ENCODE results near the gene DNAJC1. TPM values are rescaled to one million over a fixed set of nuclear protein-coding genes. Genes with fewer than 3 reads are reported as not detected.

The DNAJC1 gene
- total RNA-seq, 3 donors from 2014 or later (not counting 1 experiment from before 2014, with no cell fraction given): 38.4 to 63.7 (median 50.6) TPM

DNA sequence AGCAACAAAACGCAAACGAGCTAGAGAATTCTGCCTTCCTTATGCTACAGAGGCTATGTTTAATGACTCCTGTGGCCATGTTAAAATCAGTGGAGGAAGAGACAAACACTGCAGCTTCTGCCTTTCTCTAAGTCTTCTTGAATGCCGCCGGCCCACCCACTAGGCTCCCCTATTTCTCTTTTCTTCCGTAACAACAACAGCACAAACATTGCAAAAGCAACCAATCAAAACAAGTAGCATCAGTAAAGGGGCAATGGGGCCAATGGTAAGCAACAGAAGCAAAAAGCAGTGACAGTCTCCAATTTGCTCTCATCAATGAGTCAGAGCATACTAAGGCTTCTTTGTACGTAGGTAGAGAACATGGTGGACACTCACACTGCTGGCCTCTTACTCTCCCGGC, 26.8 kb downstream of the DNAJC1 start:
- H3K36me3 ChIP-seq (ENCODE audit: control insufficient read depth, insufficient read depth, low read length): no peaks in the 10 kb centered on the region
- ATAC-seq (no peak), DNase-seq (no peak)
- H3K4me1 ChIP-seq (ENCODE audit: control insufficient read depth, insufficient read depth, low read length): no peaks in the 10 kb centered on the region
- WGBS (ENCODE audit: insufficient coverage): 96% methylated on average over 7 of the region's 7 CpGs
- H3K27me3 ChIP-seq (ENCODE audit: control insufficient read depth, insufficient read depth, low read length): no peaks in the 10 kb centered on the region
- intact Hi-C loops (cut with micrococcal nuclease): no loop called here
- Mint-ChIP-seq H3K27ac (no peak overlapping the region), H3K36me3 (no peaks in the 10 kb centered on the region), H3K4me3 (no peak overlapping the region), H3K9me3 (no peaks in the 10 kb centered on the region), H3K27me3 (ENCODE audit: low read depth in 2 of 2) (no peaks in the 10 kb centered on the region), H3K4me1 (peaks cover 49 to 63% of the 10 kb centered on the region in 2 donors)
- no peak overlapping the region for H3K4me3 ChIP-seq (ENCODE audit: low read length)
- no peaks in the 10 kb centered on the region for H3K9me3 ChIP-seq (ENCODE audit: control insufficient read depth, insufficient read depth, low read length)
- TF ChIP-seq, protein P1, sequence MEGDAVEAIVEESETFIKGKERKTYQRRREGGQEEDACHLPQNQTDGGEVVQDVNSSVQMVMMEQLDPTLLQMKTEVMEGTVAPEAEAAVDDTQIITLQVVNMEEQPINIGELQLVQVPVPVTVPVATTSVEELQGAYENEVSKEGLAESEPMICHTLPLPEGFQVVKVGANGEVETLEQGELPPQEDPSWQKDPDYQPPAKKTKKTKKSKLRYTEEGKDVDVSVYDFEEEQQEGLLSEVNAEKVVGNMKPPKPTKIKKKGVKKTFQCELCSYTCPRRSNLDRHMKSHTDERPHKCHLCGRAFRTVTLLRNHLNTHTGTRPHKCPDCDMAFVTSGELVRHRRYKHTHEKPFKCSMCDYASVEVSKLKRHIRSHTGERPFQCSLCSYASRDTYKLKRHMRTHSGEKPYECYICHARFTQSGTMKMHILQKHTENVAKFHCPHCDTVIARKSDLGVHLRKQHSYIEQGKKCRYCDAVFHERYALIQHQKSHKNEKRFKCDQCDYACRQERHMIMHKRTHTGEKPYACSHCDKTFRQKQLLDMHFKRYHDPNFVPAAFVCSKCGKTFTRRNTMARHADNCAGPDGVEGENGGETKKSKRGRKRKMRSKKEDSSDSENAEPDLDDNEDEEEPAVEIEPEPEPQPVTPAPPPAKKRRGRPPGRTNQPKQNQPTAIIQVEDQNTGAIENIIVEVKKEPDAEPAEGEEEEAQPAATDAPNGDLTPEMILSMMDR (IDR thresholded peaks at IDR 0.05): no peak
- H3K27ac ChIP-seq (ENCODE audit: low read length): no peak overlapping the region

DNA sequence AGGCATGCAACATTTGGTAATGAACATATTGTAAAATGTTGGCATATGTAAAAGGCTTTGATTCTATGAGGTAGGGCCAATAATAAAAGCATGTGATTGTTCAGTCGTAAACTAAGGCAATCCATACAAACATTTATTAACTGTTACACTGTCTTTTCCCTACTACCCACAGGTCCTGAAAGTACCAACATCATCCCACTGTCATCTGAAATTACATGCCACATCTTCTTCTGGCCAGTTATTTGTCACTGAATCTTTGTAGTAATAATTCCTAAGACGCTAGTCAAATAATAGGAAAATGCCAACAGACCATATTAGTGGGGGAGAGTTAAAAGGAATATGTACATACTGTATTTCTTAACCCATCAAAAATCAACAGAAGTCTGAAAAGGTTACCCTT, 27.2 kb downstream of the DNAJC1 start:
- TF ChIP-seq, protein P1 (IDR thresholded peaks at IDR 0.05): no peak
- H3K27ac ChIP-seq (ENCODE audit: low read length): no peak overlapping the region
- DNase-seq (no peak), ATAC-seq (no peak)
- Mint-ChIP-seq H3K9me3 (no peaks in the 10 kb centered on the region), H3K27ac (no peak overlapping the region), H3K4me1 (peaks cover 46 to 61% of the 10 kb centered on the region in 2 donors), H3K27me3 (ENCODE audit: low read depth in 2 of 2) (no peaks in the 10 kb centered on the region), H3K36me3 (no peaks in the 10 kb centered on the region), H3K4me3 (no peak overlapping the region)
- no peaks in the 10 kb centered on the region for H3K9me3 ChIP-seq (ENCODE audit: control insufficient read depth, insufficient read depth, low read length)
- no peak overlapping the region for H3K4me3 ChIP-seq (ENCODE audit: low read length)
- no peaks in the 10 kb centered on the region for H3K27me3 ChIP-seq (ENCODE audit: control insufficient read depth, insufficient read depth, low read length)
- H3K36me3 ChIP-seq (ENCODE audit: control insufficient read depth, insufficient read depth, low read length): no peaks in the 10 kb centered on the region
- intact Hi-C loops (cut with micrococcal nuclease): no loop called here
- H3K4me1 ChIP-seq (ENCODE audit: control insufficient read depth, insufficient read depth, low read length): no peaks in the 10 kb centered on the region
- WGBS (ENCODE audit: insufficient coverage): 83% methylated on average over 1 of the region's 2 CpGs

- no peaks in the 10 kb centered on the region for H3K4me1 ChIP-seq (ENCODE audit: control insufficient read depth, insufficient read depth, low read length)
- no peak overlapping the region for H3K4me3 Mint-ChIP-seq
- no peaks in the 10 kb centered on the region for H3K36me3 Mint-ChIP-seq
- H3K27ac ChIP-seq (ENCODE audit: low read length): no peak overlapping the region
- no peak overlapping the region for H3K4me3 ChIP-seq (ENCODE audit: low read length)
- WGBS (ENCODE audit: insufficient coverage): no CpG with 5 or more reads among the region's 1 CpG
- no peaks in the 10 kb centered on the region for H3K36me3 ChIP-seq (ENCODE audit: control insufficient read depth, insufficient read depth, low read length)
- DNase-seq (no peak), ATAC-seq (no peak)
- intact Hi-C loops (cut with micrococcal nuclease): no loop called here
- TF ChIP-seq, protein P1 (IDR thresholded peaks at IDR 0.05): no peak
- no peak overlapping the region for H3K27ac Mint-ChIP-seq
- peaks cover 42 to 56% of the 10 kb centered on the region in 2 donors for H3K4me1 Mint-ChIP-seq
- no peaks in the 10 kb centered on the region for H3K27me3 Mint-ChIP-seq (ENCODE audit: low read depth in 2 of 2)
- H3K9me3 ChIP-seq (ENCODE audit: control insufficient read depth, insufficient read depth, low read length): no peaks in the 10 kb centered on the region
- no peaks in the 10 kb centered on the region for H3K27me3 ChIP-seq (ENCODE audit: control insufficient read depth, insufficient read depth, low read length)
- H3K9me3 Mint-ChIP-seq: no peaks in the 10 kb centered on the region
Measured at GRCh38 chr10:21975378-21975990, 28.0 kb downstream of the DNAJC1 start.

GRCh38 chr10:21972584-21972983, 30.9 kb downstream of the DNAJC1 start:
- ATAC-seq (no peak), DNase-seq (no peak)
- Histone ChIP-seq H3K27me3 (ENCODE audit: control insufficient read depth, insufficient read depth, low read length) (no peaks in the 10 kb centered on the region), H3K4me1 (ENCODE audit: control insufficient read depth, insufficient read depth, low read length) (no peaks in the 10 kb centered on the region), H3K27ac (ENCODE audit: low read length) (no peak overlapping the region), H3K36me3 (ENCODE audit: control insufficient read depth, insufficient read depth, low read length) (no peaks in the 10 kb centered on the region), H3K4me3 (ENCODE audit: low read length) (no peak overlapping the region), H3K9me3 (ENCODE audit: control insufficient read depth, insufficient read depth, low read length) (no peaks in the 10 kb centered on the region)
- TF ChIP-seq, protein P1 (IDR thresholded peaks at IDR 0.05): no peak
- peaks cover 30 to 36% of the 10 kb centered on the region in 2 donors for H3K4me1 Mint-ChIP-seq
- intact Hi-C loops (cut with micrococcal nuclease): no loop called here
- no peaks in the 10 kb centered on the region for H3K9me3 Mint-ChIP-seq
- H3K36me3 Mint-ChIP-seq: no peaks in the 10 kb centered on the region
- H3K27me3 Mint-ChIP-seq (ENCODE audit: low read depth in 2 of 2): no peaks in the 10 kb centered on the region
- no CpG with 5 or more reads among the region's 1 CpG for WGBS (ENCODE audit: insufficient coverage)
- no peak overlapping the region for H3K27ac Mint-ChIP-seq
- no peak overlapping the region for H3K4me3 Mint-ChIP-seq

Measured in natural killer cell (primary cell).